Activated CD4-positive, alpha-beta T cell treated with anti-CD3 and anti-CD28 coated beads for 4 hours (primary cell): ENCODE results near the gene DUSP19.
"Not testable (repeated sequence)": the region's sequence is repeated elsewhere in the genome, so short reads cannot be mapped to it uniquely, and the experiment has no call there.

ENCODE experiments used
- DNase-seq, 2 donors: peaks; one replicate each; pipeline ENCODE4 v3.0.0-alpha.2; 2020

DUSP19 gene

GRCh38 chr2:183078464-183079138, at the start of gene DUSP19:
Gene DUSP19, plus strand, starts transcription at chr2:183078747. Its CDS starts 187 bp downstream, at chr2:183078934.
- peak; percentile 67 to 87 for DNase-seq

GRCh38 chr2:183029219-183029618, 49.3 kb upstream of the DUSP19 start:
- no peak for DNase-seq

GRCh38 chr2:183031911-183032794, 46.4 kb upstream of the DUSP19 start:
- no peak for DNase-seq

DNA sequence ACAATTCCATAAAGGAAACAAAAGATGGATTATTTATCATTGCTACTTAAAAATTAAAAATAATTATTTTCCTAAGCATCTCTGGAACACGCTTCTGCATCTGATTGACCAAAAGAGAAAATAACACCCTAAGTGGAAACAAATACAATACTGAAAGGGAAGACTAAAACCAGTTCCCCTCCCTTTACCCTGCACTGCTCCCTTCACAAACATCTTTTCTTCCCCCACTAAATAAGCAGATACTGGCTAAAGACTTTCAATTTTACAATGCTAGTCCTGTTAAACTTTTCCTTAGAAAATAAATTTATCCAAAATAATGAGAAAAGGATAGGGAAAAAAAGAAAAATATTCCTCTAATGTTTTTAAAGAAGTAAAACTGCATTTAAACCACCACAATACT, 44.6 kb upstream of the DUSP19 start:
- no peak for DNase-seq

DNA sequence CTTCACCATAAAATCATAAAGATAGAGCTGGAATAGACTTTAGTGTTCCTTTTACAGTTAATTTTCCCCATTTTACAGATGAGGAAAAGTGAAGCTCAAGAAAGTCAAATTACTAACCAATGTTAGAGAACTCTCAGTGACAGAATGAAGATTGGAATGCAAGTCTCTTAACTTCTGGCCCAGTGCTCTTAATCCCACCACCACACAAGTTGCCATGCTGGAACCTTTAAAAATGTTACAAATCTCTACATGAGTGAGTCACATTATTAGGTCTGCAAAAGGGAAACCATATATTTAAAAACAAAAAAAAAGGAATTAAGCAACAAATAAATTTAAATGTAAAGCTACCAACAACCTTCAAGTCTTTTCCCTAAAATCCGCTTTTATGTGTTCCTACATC, 43.7 kb upstream of the DUSP19 start:
- DNase-seq: no peak

DNA sequence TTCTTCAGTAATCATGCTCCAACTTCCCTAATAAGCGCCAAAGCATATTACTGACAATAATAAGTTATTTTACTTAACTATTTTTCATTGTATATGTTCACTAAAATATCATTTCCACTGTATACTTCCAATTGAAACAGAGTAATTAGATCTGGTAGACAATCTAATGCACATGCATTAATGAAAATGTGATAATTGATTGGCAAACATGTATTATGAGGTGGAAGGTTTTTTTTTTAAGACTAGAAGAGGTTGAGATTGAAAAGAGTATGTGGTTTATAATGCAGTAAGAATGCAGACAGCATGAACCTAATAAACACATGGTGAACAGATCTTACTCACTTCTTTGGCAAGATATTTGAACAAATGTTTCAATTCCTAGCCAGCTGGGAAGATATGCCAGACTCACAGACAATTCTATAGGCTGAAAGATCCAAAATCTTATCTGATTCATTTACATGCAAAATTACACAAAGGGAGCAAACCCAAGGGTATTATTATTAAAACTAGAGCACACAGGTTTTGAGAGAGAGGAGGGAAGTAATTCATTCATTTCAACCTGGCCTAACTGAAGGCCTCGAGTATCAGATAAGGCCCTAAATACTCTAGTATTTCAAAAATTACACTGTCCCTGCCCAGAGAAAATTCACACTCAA, 43.1 kb upstream of the DUSP19 start:
- DNase-seq: no peak

GRCh38 chr2:183035954-183036669, 42.4 kb upstream of the DUSP19 start:
- DNase-seq: no peak

GRCh38 chr2:183037074-183037552, 41.4 kb upstream of the DUSP19 start:
- DNase-seq: no peak

- peak in 1 of 2 donors; percentile 33 for DNase-seq
These were observed 40.8 kb upstream of the DUSP19 start for GRCh38 chr2:183037553-183038340.

- DNase-seq: peak; percentile 81
These were observed 39.9 kb upstream of the DUSP19 start, which contains the start of gene NCKAP1 for GRCh38 chr2:183038341-183039300. Gene NCKAP1, minus strand, starts transcription at chr2:183038457. Its CDS starts 358 bp downstream, at chr2:183038099.

- no peak for DNase-seq
These were observed 37.9 kb upstream of the DUSP19 start for GRCh38 chr2:183040604-183041003.

GRCh38 chr2:183043580-183043979, 35.0 kb upstream of the DUSP19 start:
- DNase-seq: not testable (repeated sequence)

DNA sequence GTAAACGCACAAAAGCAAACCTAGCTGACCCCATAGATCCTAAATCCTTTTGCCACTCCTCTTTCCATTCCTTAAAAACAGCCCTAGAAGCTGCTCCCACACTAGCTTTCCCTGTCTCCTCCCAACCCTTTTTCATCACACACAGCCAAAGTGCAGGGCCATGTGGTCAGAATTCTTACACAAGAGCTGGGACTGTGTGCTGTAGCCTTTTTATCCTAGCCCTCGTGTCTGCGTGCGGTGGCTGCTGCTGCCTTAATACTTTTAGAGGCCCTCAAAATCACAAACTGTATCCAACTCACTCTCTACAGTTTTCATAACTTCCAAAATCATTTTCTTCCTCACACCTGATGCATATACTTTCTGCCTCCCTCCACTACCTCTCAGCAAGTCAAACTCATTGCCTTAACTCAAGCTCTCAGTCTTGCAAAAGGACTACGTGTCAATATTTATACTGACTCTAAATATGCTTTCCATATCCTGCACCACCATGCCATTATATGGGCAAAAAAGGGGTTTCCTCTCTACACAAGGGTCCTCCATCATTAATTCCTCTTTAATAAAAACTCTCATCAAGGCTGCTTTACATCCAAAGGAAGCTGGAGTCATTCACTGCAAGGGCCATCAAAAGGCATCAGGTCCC, 30.9 kb upstream of the DUSP19 start:
- not testable (repeated sequence) for DNase-seq

DNA sequence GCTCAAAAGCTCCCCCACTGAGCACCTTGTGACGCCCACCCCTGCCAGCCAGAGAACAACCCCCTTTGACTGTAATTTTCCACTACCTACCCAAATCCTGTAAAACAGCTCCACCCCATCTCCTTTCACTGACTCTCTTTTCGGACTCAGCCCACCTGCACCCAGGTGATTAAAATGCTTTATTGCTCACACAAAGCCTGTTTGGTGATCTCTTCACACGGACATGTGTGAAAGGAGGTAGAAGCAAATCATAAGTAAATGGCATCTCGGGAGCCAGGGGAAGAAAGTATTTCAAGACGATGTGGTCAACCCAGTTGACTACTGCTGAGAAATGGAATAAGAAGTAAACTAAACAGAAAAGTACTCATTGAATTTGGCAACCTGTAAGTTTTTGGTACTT, 29.1 kb upstream of the DUSP19 start:
- DNase-seq: no peak

- DNase-seq: no peak
These were observed 21.1 kb upstream of the DUSP19 start for GRCh38 chr2:183057333-183057985.

GRCh38 chr2:183059561-183059960, 19.0 kb upstream of the DUSP19 start:
- no peak for DNase-seq

- no peak for DNase-seq
These were observed 17.8 kb upstream of the DUSP19 start for GRCh38 chr2:183060571-183061231.

DNA sequence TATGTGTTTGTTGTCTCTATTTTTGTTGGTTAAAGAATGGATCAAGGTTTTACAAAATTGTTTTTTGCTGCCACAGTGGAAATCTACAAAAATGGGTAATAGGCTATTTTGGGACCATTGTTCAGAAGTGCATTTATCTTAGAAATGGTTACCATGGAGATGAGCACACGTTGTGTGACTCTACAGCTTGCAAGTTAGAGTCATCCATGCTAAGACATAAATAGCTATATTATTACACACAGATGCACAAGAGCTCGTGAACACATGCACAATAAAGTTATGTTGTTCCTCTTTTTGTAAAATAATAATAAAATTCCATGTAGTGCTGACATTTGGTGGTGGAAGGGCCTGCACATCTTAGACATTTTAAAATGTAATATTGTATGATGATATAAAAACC, 15.5 kb upstream of the DUSP19 start:
- no peak for DNase-seq

DNA sequence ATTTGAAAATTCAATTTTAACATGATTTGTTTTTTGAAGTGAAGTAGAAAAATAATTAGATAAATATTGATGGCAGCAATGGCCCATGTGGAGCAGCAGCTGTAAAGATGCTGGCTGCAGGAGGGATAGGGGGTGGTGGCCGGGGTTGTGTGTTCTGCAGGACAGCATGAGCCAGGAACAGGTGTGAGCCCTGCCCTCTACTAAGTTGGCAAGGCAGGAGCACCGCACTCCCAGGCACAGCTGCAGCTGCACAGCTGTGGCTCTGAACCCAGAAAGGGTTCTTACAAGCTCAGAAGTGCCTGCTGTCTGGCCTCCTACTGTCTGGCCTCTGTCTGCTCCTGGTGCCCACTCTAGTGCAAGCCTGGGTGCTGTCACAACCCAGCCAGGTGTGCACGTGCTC, 10.0 kb upstream of the DUSP19 start:
- no peak for DNase-seq
